GM12878 (cell line): Measurements from ENCODE around the gene DTX4. TPM values are rescaled to one million over a fixed set of nuclear protein-coding genes. Genes with fewer than 3 reads are reported as not detected.
A peak's percentile ranks its signal among the peaks of the same experiment; 100 is the strongest.

Experiments
- ATAC-seq: fragments of 200-7000 bp; cut with Tn5 transposase; 3 replicates; pipeline ENCODE4 v1.9.1; 2020; ENCODE audit warnings: mild to moderate bottlenecking, moderate library complexity
- BruUV-seq: library from RNA; stranded (reverse); fragments of 400-500 nt; replicated peaks from 2 replicates; lab custom pipeline; 2021; lab: Mats Ljungman, UMichigan
- CTCF ChIA-PET: fragments of 300-600 bp; sonication (Branson Sonifier 250); formaldehyde crosslinking; extraction: SDS; loops from one replicate; lab custom pipeline; 2021; ENCODE audit warnings: inconsistent platforms; lab: Yijun Ruan, JAX
- POLR2A ChIA-PET: fragments of 350-600 bp; formaldehyde crosslinking; extraction: SDS; loops from one replicate; lab custom pipeline; 2021; ENCODE audit warnings: inconsistent platforms; lab: Charles Lee
- RAD21 ChIA-PET: fragments of 300-600 bp; sonication (Branson Sonifier 250); formaldehyde crosslinking; loops from one replicate; lab custom pipeline; 2023; ENCODE audit warnings: antibody characterized with exemption; ENCODE audit not compliant: unreplicated experiment; lab: Charles Lee
- SMC1A ChIA-PET: fragments of 300-600 bp; sonication (Branson Sonifier 250); formaldehyde crosslinking; loops from one replicate; lab custom pipeline; 2023; ENCODE audit not compliant: unreplicated experiment, uncharacterized antibody; lab: Charles Lee
- DNase-seq: peaks from one replicate; pipeline ENCODE4 v3.0.0-alpha.2; 2011; ENCODE audit warnings: low read depth, low spot score
- FAIRE-seq: peaks from 3 replicates; lab custom pipeline; 2011; peaks lifted over from hg19 to GRCh38; lab: Jason Lieb, UNC
- H2AFZ ChIP-seq: 2 replicates; pipeline ENCODE4 v1.6.0; 2011; ENCODE audit warnings: low read depth, low read length, control low read depth; ENCODE audit not compliant: control insufficient read depth
- H3K27ac ChIP-seq: 2 replicates; pipeline ENCODE4 v1.5.1; 2011; ENCODE audit warnings: control low read depth; ENCODE audit not compliant: control insufficient read depth, insufficient read depth
- H3K27me3 ChIP-seq, 2 experiments: replicated peaks in 1 of 2; 2 replicates each; pipeline versions ENCODE4 v1.6.0 to v1.6.1; 2011; ENCODE audit warnings: low read length in 1 of 2; ENCODE audit not compliant: control insufficient read depth in 2 of 2, insufficient read depth in 2 of 2
- H3K36me3 ChIP-seq, 2 experiments: 2 replicates each; pipeline ENCODE4 v1.5.1; 2011; ENCODE audit warnings: low read length in 1 of 2; ENCODE audit not compliant: control insufficient read depth in 2 of 2, insufficient read depth in 2 of 2
- H3K4me1 ChIP-seq: 2 replicates; pipeline ENCODE4 v1.6.1; 2011; ENCODE audit warnings: mild to moderate bottlenecking, low read length, moderate library complexity, mixed read lengths; ENCODE audit not compliant: control insufficient read depth, insufficient read depth
- H3K4me2 ChIP-seq: 2 replicates; pipeline ENCODE4 v1.6.0; 2011; ENCODE audit warnings: control low read depth; ENCODE audit not compliant: control insufficient read depth, insufficient read depth
- H3K4me3 ChIP-seq: fragments of 200-600 bp; sonication (generic); 2 replicates; pipeline ENCODE4 v1.5.1; 2016
- H3K79me2 ChIP-seq: 2 replicates; pipeline ENCODE4 v1.6.0; 2011; ENCODE audit warnings: low read length; ENCODE audit not compliant: control insufficient read depth, insufficient read depth
- H3K9ac ChIP-seq: 2 replicates; pipeline ENCODE4 v1.8.0; 2011; ENCODE audit warnings: low read length, control low read depth, mixed read lengths; ENCODE audit not compliant: control insufficient read depth, insufficient read depth
- H3K9me3 ChIP-seq: replicated peaks from 3 replicates; pipeline ENCODE4 v1.5.1; 2011; ENCODE audit warnings: mild to moderate bottlenecking, low read length; ENCODE audit not compliant: control insufficient read depth, insufficient read depth
- H4K20me1 ChIP-seq: 2 replicates; pipeline ENCODE4 v1.6.0; 2011; ENCODE audit not compliant: control insufficient read depth, insufficient read depth
- CTCF ChIP-seq, 3 experiments: IDR thresholded peaks in 2 of 3; conservative IDR thresholded peaks in 1 of 3; 2 replicates each; pipeline ENCODE4 v1.5.1; 2011; ENCODE audit warnings: low read depth in 3 of 3, low read length in 3 of 3, mild to moderate bottlenecking in 3 of 3, control low read depth in 2 of 3, moderate library complexity in 2 of 3, inconsistent platforms in 1 of 3, mixed read lengths in 1 of 3; ENCODE audit not compliant: control insufficient read depth in 2 of 3, insufficient read depth in 1 of 3; ENCODE audit errors: extremely low read depth in 1 of 3
- MTA3 ChIP-seq: IDR thresholded peaks from 2 replicates; pipeline ENCODE4 v1.6.1; 2012; ENCODE audit warnings: low read length, inconsistent platforms, borderline replicate concordance
- NR2F1 ChIP-seq: fragments of 450-650 bp; conservative IDR thresholded peaks from 2 replicates; pipeline ENCODE4 v1.6.1; 2017; ENCODE audit warnings: mild to moderate bottlenecking
- SMC3 ChIP-seq: IDR thresholded peaks from 2 replicates; pipeline ENCODE4 v1.6.1; 2011; ENCODE audit warnings: low read length, improper control_type of control experiment, borderline replicate concordance
- ZBTB4 ChIP-seq: fragments of 450-650 bp; formaldehyde crosslinking; IDR thresholded peaks from 2 replicates; pipeline ENCODE4 v1.4.0; 2022; ENCODE audit warnings: mild to moderate bottlenecking, moderate library complexity
- WGBS: methylation state at CpG from one replicate; pipeline ENCODE4 v1.1.6; 2016; ENCODE audit warnings: low lambda C conversion rate; ENCODE audit not compliant: insufficient replicate concordance, insufficient coverage; ENCODE audit errors: missing lambda C conversion rate; 5-methylcytosine and 5-hydroxymethylcytosine counted together
- in situ Hi-C: fragments of 300-500 bp; cut with MboI; formaldehyde crosslinking; loops from 9 replicates; pipeline ENCODE4 v1.14.3; 2018; ENCODE audit warnings: mixed read lengths
- intact Hi-C: fragments of 100-400 bp; cut with micrococcal nuclease; formaldehyde crosslinking; loops from one replicate; pipeline ENCODE4 v1.14.2; 2022; ENCODE audit not compliant: unreplicated experiment
- polyA plus RNA-seq, 11 experiments: library from polyadenylated mRNA; depleted of rRNA in 4 of 11; unstranded in 6 of 11; stranded (reverse) in 5 of 11; fragments of >200 nt; fragmentation: Nextera tagmentation in 4 of 11; fragmentation: Illumina TruSeq in 1 of 11; extraction: Ambion mirVana in 4 of 11; extraction: Trizol in 1 of 11; gene quantifications; 1 replicate in 1 of 11; 2 replicates in 10 of 11; pipeline versions ENCODE4 v1.2.1 to v1.2.3, GENCODE V29; 2011 to 2016; ENCODE audit warnings: inconsistent platforms in 2 of 11, missing spikeins in 2 of 11, low read depth in 1 of 11
- total RNA-seq, 4 experiments: library from RNA; depleted of rRNA in 3 of 4; stranded (reverse); fragments of >200 nt in 3 of 4; fragmentation: Illumina TruSeq in 1 of 4; extraction: Trizol in 1 of 4; gene quantifications; 2 replicates each; pipeline versions ENCODE4 v1.2.1 to v1.2.3, GENCODE V29; 2013 to 2021

Gene DTX4
- total and polyA plus RNA-seq, 10 of the 15 experiments (the other 5 are each of a cell fraction or from before 2014, with no cell fraction given), result 3.8 to 25.8 (median 10.5) TPM

- DNase-seq (no peak), FAIRE-seq (no peak), ATAC-seq (no peak)
- Histone ChIP-seq H3K4me3 (no peak overlapping the region), H3K27ac (no peak overlapping the region), H2AFZ (no peak overlapping the region), H3K4me2 (no peak overlapping the region), H3K9me3 (no peaks in the 10 kb centered on the region), H3K79me2 (no peaks in the 10 kb centered on the region), H3K4me1 (peaks cover 77% of the 10 kb centered on the region), H4K20me1 (no peaks in the 10 kb centered on the region), H3K9ac (no peak overlapping the region), H3K36me3 (no peaks in the 10 kb centered on the region), H3K27me3 (no peaks in the 10 kb centered on the region)
- ChIA-PET CTCF (interaction anchor here (0.8 to 7.9 kb wide), 10 partner anchors 10 to 211 kb away, joined by 3 to 43 read pairs (median 10); partner anchors contain the start of gene DTX4), RAD21 (interaction anchor here (1.1 to 2.3 kb wide), 2 partner anchors 49 to 53 kb away, joined by 4 to 15 read pairs; partner anchors contain the start of gene DTX4), POLR2A (interaction anchor here (1.7 kb wide), 1 partner anchor 22 kb away, joined by 4 read pairs; no protein-coding TSS in a partner anchor), SMC1A (interaction anchor here (0.7 to 2.3 kb wide), 10 partner anchors 13 to 194 kb away, joined by 3 to 12 read pairs (median 3); partner anchors contain the start of gene DTX4)
- WGBS, result 78% methylated on average over 4 of the region's 4 CpGs
- intact Hi-C loops, result loop anchor here (5.0 to 10.0 kb wide), 2 partner anchors 113 to 445 kb away; partner anchors contain the start of genes FAM111B and PATL1
- BruUV-seq, result no TSS peak
- peak; percentile 75 for TF ChIP-seq NR2F1
- no peak for TF ChIP-seq MTA3
- in situ Hi-C loops, result loop anchor here (10.0 kb wide), 1 partner anchor 335 kb away; no protein-coding TSS in a partner anchor
Observed at GRCh38 chr11:59219836-59220235, 47.9 kb downstream of the DTX4 start.

- DNase-seq (no peak), FAIRE-seq (no peak), ATAC-seq (no peak)
- Histone ChIP-seq H3K79me2 (no peaks in the 10 kb centered on the region), H2AFZ (no peak overlapping the region; the same call in 1 of the 2 replicates), H3K4me3 (no peak overlapping the region), H3K9me3 (no peaks in the 10 kb centered on the region), H3K27ac (no peak overlapping the region), H3K9ac (no peak overlapping the region), H3K4me2 (no peak overlapping the region), H4K20me1 (no peaks in the 10 kb centered on the region), H3K4me1 (peaks cover 67% of the 10 kb centered on the region), H3K27me3 (no peaks in the 10 kb centered on the region), H3K36me3 (no peaks in the 10 kb centered on the region)
- intact Hi-C loops, result no loop called here
- ChIA-PET POLR2A (interaction anchor here (0.6 kb wide), 1 partner anchor 1289 kb away, joined by 3 read pairs; no protein-coding TSS in a partner anchor), RAD21 (interaction anchor here (1.9 to 2.8 kb wide), 3 partner anchors 9 to 65 kb away, joined by 4 to 14 read pairs (median 12); partner anchors contain the start of genes DTX4 and MPEG1), CTCF (interaction anchor here (0.8 to 7.9 kb wide), 10 partner anchors 8 to 79 kb away, joined by 3 to 43 read pairs (median 5); partner anchors contain the start of genes DTX4, FAM111A and MPEG1), SMC1A (interaction anchor here (1.0 to 4.0 kb wide), 9 partner anchors 10 to 70 kb away, joined by 3 to 34 read pairs (median 3); partner anchors contain the start of genes DTX4 and MPEG1)
- no TSS peak for BruUV-seq
- in situ Hi-C loops, result no loop called here
- 72% methylated on average over 4 of the region's 4 CpGs for WGBS
- TF ChIP-seq SMC3 (no peak), CTCF (IDR thresholded peaks at IDR 0.05 in 2 of 3, conservative IDR thresholded peaks at IDR 0.05 in 1 of 3; ENCODE audit: control insufficient read depth in 2 of 3, extremely low read depth in 1 of 3, insufficient read depth in 1 of 3, low read depth in 3 of 3, low read length in 3 of 3) (peak in 2 of 3 experiments; percentile 1 to 2; a peak in 1 of 6 replicates), ZBTB4 (CRISPR knock-in tag) (no peak)
Observed at GRCh38 chr11:59221441-59221840, 49.5 kb downstream of the DTX4 start.
